ENCODE measurements around the gene RPRD1B. TPM values are rescaled to one million over a fixed set of nuclear protein-coding genes. Genes with fewer than 3 reads are reported as not detected.

RPRD1B gene
- polyA plus RNA-seq, 1 of the 3 experiments (the other 2 are of a cell fraction): 11.8 TPM

- POLR2A ChIA-PET: no interaction called here
- no peaks in the 10 kb centered on the region for H3K9me3 ChIP-seq
- peaks cover 98% of the 10 kb centered on the region for H3K79me2 ChIP-seq (ENCODE audit: insufficient read depth)
- DNase-seq: no peak
- no peak overlapping the region for H2AFZ ChIP-seq (ENCODE audit: low read depth)
- H3F3A ChIP-seq (replicated peaks; ENCODE audit: insufficient read depth): peaks cover 5% of the 10 kb centered on the region
- H3K4me1 ChIP-seq (ENCODE audit: control insufficient read depth in 1 of 2, insufficient read depth in 2 of 2, low read depth in 1 of 2, low read length in 1 of 2): peaks cover 8 to 11% of the 10 kb centered on the region in 2 experiments; a peak in 3 of 4 replicates
- no peak overlapping the region for H3K4me2 ChIP-seq
- CTCF ChIA-PET: interaction anchor here (1.1 kb wide), 1 partner anchor 9 kb away, joined by 4 read pairs; no protein-coding TSS in a partner anchor
- H3K9ac ChIP-seq: no peak overlapping the region
- TF ChIP-seq YY1 (IDR thresholded peaks at IDR 0.05; ENCODE audit: low read depth) (no peak), ELF1 (IDR thresholded peaks at IDR 0.05) (no peak), RXRA (IDR thresholded peaks at IDR 0.05; ENCODE audit: borderline replicate concordance, low read depth) (no peak), GATA2 (CRISPR knock-in tag; IDR thresholded peaks at IDR 0.05) (no peak), CHD2 (IDR thresholded peaks at IDR 0.05; ENCODE audit: low read length, partially characterized antibody) (no peak), PBX3 (IDR thresholded peaks at IDR 0.05) (no peak), EP300 (IDR thresholded peaks at IDR 0.05; ENCODE audit: borderline replicate concordance in 1 of 2, low read depth in 1 of 2, low read length in 1 of 2) (no peak), POLR2AphosphoS5 (IDR thresholded peaks at IDR 0.05; ENCODE audit: low read depth, low read length) (no peak), EZH2phosphoT487 (IDR thresholded peaks at IDR 0.05; ENCODE audit: borderline replicate concordance, low read depth) (no peak), CTCF (IDR thresholded peaks at IDR 0.05) (no peak), TAF1 (IDR thresholded peaks at IDR 0.05; ENCODE audit: borderline replicate concordance, low read depth, low read length) (no peak), REST (IDR thresholded peaks at IDR 0.05; ENCODE audit: low read depth, low read length) (no peak), SMC3 (IDR thresholded peaks at IDR 0.05; ENCODE audit: low read depth, low read length) (no peak), USF1 (IDR thresholded peaks at IDR 0.05; ENCODE audit: borderline replicate concordance, low read depth) (no peak), FOSL2 (IDR thresholded peaks at IDR 0.05; ENCODE audit: borderline replicate concordance, low read depth) (no peak), TCF12 (IDR thresholded peaks at IDR 0.05) (no peak)
- no peaks in the 10 kb centered on the region for H3K9me2 ChIP-seq
- H3K27me3 ChIP-seq (ENCODE audit: insufficient read depth): no peaks in the 10 kb centered on the region
- 0 out of 2 replicates have a peak, but pooled peaks cover 4% of the 10 kb centered on the region for H4K20me1 ChIP-seq (ENCODE audit: insufficient read depth)
- no peak overlapping the region for H3K4me3 ChIP-seq (ENCODE audit: low read depth in 2 of 2, low read length in 1 of 2)
- H3K27ac ChIP-seq (ENCODE audit: low read depth in 2 of 2, low read length in 1 of 2): no peak overlapping the region
- 91% methylated on average over 3 of the region's 3 CpGs for WGBS (ENCODE audit: low lambda C conversion rate)
- H3K36me3 ChIP-seq (replicated peaks in 1 of 2; ENCODE audit: control insufficient read depth in 1 of 2, insufficient read depth in 2 of 2, low read length in 1 of 2): peaks cover 2 to 26% of the 10 kb centered on the region in 2 experiments
Observed at GRCh38 chr20:38029453-38029852, 4.1 kb upstream of the RPRD1B start.
